IMR-90 (cell line): ENCODE results near the gene TMEM154. TPM values are rescaled to one million over a fixed set of nuclear protein-coding genes. Genes with fewer than 3 reads are reported as not detected.

Experiments used
- ATAC-seq: fragments of 200-7000 bp; cut with Tn5 transposase; 2 replicates; pipeline ENCODE4 v1.9.1; 2020; ENCODE audit warnings: low read depth, mild to moderate bottlenecking, moderate library complexity
- BruUV-seq: library from RNA; stranded (reverse); fragments of 400-500 nt; replicated peaks from 2 replicates; lab custom pipeline; 2021; lab: Mats Ljungman, UMichigan
- CTCF ChIA-PET: fragments of 300-600 bp; formaldehyde crosslinking; extraction: SDS; loops from one replicate; lab custom pipeline; 2021; ENCODE audit warnings: antibody characterized with exemption; lab: Yijun Ruan, JAX
- POLR2A ChIA-PET: fragments of 300-600 bp; sonication (Branson Sonifier 250); formaldehyde crosslinking; loops from one replicate; lab custom pipeline; 2022; ENCODE audit warnings: antibody characterized with exemption; ENCODE audit not compliant: unreplicated experiment; lab: Charles Lee
- DNase-seq: peaks from one replicate; pipeline ENCODE4 v3.0.0; 2013
- H2AFZ ChIP-seq: replicated peaks from 2 replicates; pipeline ENCODE3; 2013; ENCODE audit warnings: low read length, mild to moderate bottlenecking; ENCODE audit not compliant: poor library complexity
- H2AK5ac ChIP-seq: 2 replicates; pipeline ENCODE4 v1.6.1; 2013; ENCODE audit warnings: low read depth, low read length, inconsistent platforms
- H2AK9ac ChIP-seq: replicated peaks from 2 replicates; pipeline ENCODE3; 2013; ENCODE audit warnings: mild to moderate bottlenecking, low read depth, low read length, moderate library complexity; ENCODE audit not compliant: poor library complexity
- H2BK120ac ChIP-seq: 2 replicates; pipeline ENCODE4 v1.6.1; 2013; ENCODE audit warnings: low read depth, low read length, inconsistent platforms
- H2BK15ac ChIP-seq: 3 replicates; pipeline ENCODE4 v1.6.1; 2013; ENCODE audit warnings: low read depth, low read length, inconsistent platforms
- H2BK20ac ChIP-seq: 2 replicates; pipeline ENCODE4 v1.6.1; 2013; ENCODE audit warnings: low read depth, mild to moderate bottlenecking, inconsistent platforms, low read length, moderate library complexity
- H2BK5ac ChIP-seq: 2 replicates; pipeline ENCODE4 v1.6.1; 2013; ENCODE audit warnings: mild to moderate bottlenecking, low read depth, low read length, inconsistent platforms; ENCODE audit not compliant: poor library complexity, severe bottlenecking
- H3K14ac ChIP-seq: replicated peaks from 2 replicates; pipeline ENCODE4 v1.6.1; 2013; ENCODE audit warnings: low read depth, low read length, inconsistent platforms
- H3K18ac ChIP-seq: 2 replicates; pipeline ENCODE4 v1.6.1; 2013; ENCODE audit warnings: low read depth, low read length, control low read depth
- H3K23ac ChIP-seq: 2 replicates; pipeline ENCODE4 v1.6.1; 2013; ENCODE audit warnings: low read depth, low read length, inconsistent platforms
- H3K27ac ChIP-seq: 2 replicates; pipeline ENCODE4 v1.5.1; 2013; ENCODE audit warnings: mild to moderate bottlenecking, control low read depth, low read length; ENCODE audit not compliant: insufficient read depth
- H3K27me3 ChIP-seq: 2 replicates; pipeline ENCODE4 v1.6.1; 2013; ENCODE audit warnings: low read length; ENCODE audit not compliant: control insufficient read depth, insufficient read depth
- H3K36me3 ChIP-seq: 2 replicates; pipeline ENCODE4 v1.6.1; 2013; ENCODE audit warnings: low read length, mixed read lengths; ENCODE audit not compliant: control insufficient read depth, insufficient read depth
- H3K4ac ChIP-seq: 2 replicates; pipeline ENCODE4 v1.6.1; 2013; ENCODE audit warnings: low read depth, low read length, inconsistent platforms
- H3K4me1 ChIP-seq: 2 replicates; pipeline ENCODE4 v1.6.1; 2013; ENCODE audit warnings: low read length, mixed read lengths; ENCODE audit not compliant: control insufficient read depth, insufficient read depth
- H3K4me2 ChIP-seq: 2 replicates; pipeline ENCODE4 v1.6.1; 2013; ENCODE audit warnings: low read depth, mild to moderate bottlenecking, control low read depth, low read length, moderate library complexity
- H3K4me3 ChIP-seq: 2 replicates; pipeline ENCODE4 v1.5.1; 2013; ENCODE audit warnings: low read depth, mild to moderate bottlenecking, control low read depth, low read length, moderate library complexity; ENCODE audit not compliant: insufficient read depth
- H3K56ac ChIP-seq: 2 replicates; pipeline ENCODE4 v1.6.1; 2013; ENCODE audit warnings: low read length, inconsistent platforms; ENCODE audit not compliant: insufficient read depth; ENCODE audit errors: extremely low read depth
- H3K79me1 ChIP-seq, 2 experiments: 2 replicates each; pipeline ENCODE4 v1.6.1; 2013; ENCODE audit warnings: low read length in 2 of 2, inconsistent platforms in 1 of 2, low read depth in 1 of 2
- H3K9ac ChIP-seq: 2 replicates; pipeline ENCODE4 v1.6.1; 2013; ENCODE audit warnings: low read depth, low read length, control low read depth
- H3K9me1 ChIP-seq: 2 replicates; pipeline ENCODE4 v1.6.1; 2013; ENCODE audit warnings: low read length, inconsistent platforms; ENCODE audit not compliant: insufficient read depth
- H3K9me3 ChIP-seq: 2 replicates; pipeline ENCODE4 v1.6.1; 2013; ENCODE audit warnings: low read length; ENCODE audit not compliant: control insufficient read depth, insufficient read depth
- H4K20me1 ChIP-seq: 2 replicates; pipeline ENCODE4 v1.6.1; 2013; ENCODE audit warnings: low read length, inconsistent platforms; ENCODE audit not compliant: insufficient read depth
- H4K5ac ChIP-seq: 2 replicates; pipeline ENCODE4 v1.6.1; 2013; ENCODE audit warnings: mild to moderate bottlenecking, low read depth, low read length, control low read depth
- H4K8ac ChIP-seq, 2 experiments: 2 replicates each; pipeline ENCODE4 v1.6.1; 2013; ENCODE audit warnings: low read depth in 2 of 2, low read length in 2 of 2, control low read depth in 1 of 2, inconsistent platforms in 1 of 2
- H4K91ac ChIP-seq: 2 replicates; pipeline ENCODE4 v1.6.1; 2013; ENCODE audit warnings: low read depth, low read length, inconsistent platforms; ENCODE audit not compliant: insufficient read depth
- CEBPB ChIP-seq: IDR thresholded peaks from 2 replicates; pipeline ENCODE4 v1.6.1; 2012; ENCODE audit warnings: low read depth, low read length, improper control_type of control experiment
- CHD1 ChIP-seq: IDR thresholded peaks from 2 replicates; pipeline ENCODE4 v1.6.1; 2012; ENCODE audit warnings: low read depth, low read length, improper control_type of control experiment
- FOS ChIP-seq: fragments of 150-350 bp; IDR thresholded peaks from 2 replicates; pipeline ENCODE4 v1.6.1; 2016; ENCODE audit warnings: low read depth, low read length
- MAZ ChIP-seq: IDR thresholded peaks from 2 replicates; pipeline ENCODE4 v1.6.1; 2012; ENCODE audit warnings: low read depth, mild to moderate bottlenecking, low read length, improper control_type of control experiment, moderate library complexity, borderline replicate concordance
- NFE2L2 ChIP-seq: fragments of 150-350 bp; IDR thresholded peaks from 2 replicates; pipeline ENCODE4 v1.6.1; 2016; ENCODE audit warnings: low read depth, mild to moderate bottlenecking, low read length
- RAD21 ChIP-seq: IDR thresholded peaks from 2 replicates; pipeline ENCODE4 v1.6.1; 2012; ENCODE audit warnings: low read length, improper control_type of control experiment
- WGBS, 2 experiments: methylation state at CpG; one replicate each; pipeline versions ENCODE4 v1.1.5 to v1.1.7; 2013; ENCODE audit warnings: missing lambda C conversion rate in 2 of 2; ENCODE audit not compliant: insufficient read length in 1 of 2; ENCODE audit errors: extremely low coverage in 2 of 2; 5-methylcytosine and 5-hydroxymethylcytosine counted together
- dilution Hi-C: fragments of 300-500 bp; cut with HindIII; formaldehyde crosslinking; loops from one replicate; pipeline ENCODE4 v1.14.3; 2018; ENCODE audit warnings: low sequenced_read_pairs; ENCODE audit not compliant: unreplicated experiment
- in situ Hi-C: fragments of 300-500 bp; cut with MboI; formaldehyde crosslinking; loops from 3 replicates; pipeline ENCODE4 v1.14.3; 2019; ENCODE audit warnings: low sequenced_read_pairs, inconsistent platforms, mixed read lengths
- intact Hi-C: fragments of 100-400 bp; cut with micrococcal nuclease; formaldehyde crosslinking; loops from 2 replicates; pipeline ENCODE4 v1.10.0; 2022
- polyA plus RNA-seq, 3 experiments: library from polyadenylated mRNA; depleted of rRNA; stranded (reverse); fragments of >200 nt; gene quantifications; 2 replicates each; pipeline ENCODE4 v1.2.3, GENCODE V29; 2012; ENCODE audit warnings: low replicate concordance in 1 of 3
- total RNA-seq: library from RNA; depleted of rRNA; stranded (reverse); fragments of >200 nt; gene quantifications from 2 replicates; pipeline ENCODE4 v1.2.3, GENCODE V29; 2012
- TF ChIP-seq, protein P1 (sequence below): conservative IDR thresholded peaks from 2 replicates; pipeline ENCODE4 v1.5.1; 2012; ENCODE audit warnings: mild to moderate bottlenecking, low read depth, low read length, improper control_type of control experiment

TMEM154 gene
- total and polyA plus RNA-seq, 2 of the 4 experiments (the other 2 are of a cell fraction) = 0.12 to 0.18 TPM

DNA sequence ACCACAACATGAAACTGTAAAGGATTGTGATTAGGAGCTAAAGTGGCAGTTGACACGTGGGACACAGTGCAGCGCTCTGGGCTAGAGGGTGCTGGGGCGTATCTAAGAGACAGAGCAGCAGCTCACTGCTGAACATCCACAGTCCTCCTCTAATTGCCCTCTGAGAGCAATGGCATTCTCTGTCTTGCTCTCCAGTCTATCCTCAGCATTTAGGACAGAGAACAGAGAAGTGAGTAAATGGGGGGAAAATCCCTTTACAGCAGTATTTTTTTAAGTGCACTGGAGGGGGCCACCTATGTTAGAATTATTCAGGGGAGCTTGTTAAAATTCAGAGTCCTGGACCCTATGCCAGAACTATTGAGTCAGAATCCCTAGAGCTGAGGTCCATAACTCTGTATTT is 4.2 kb upstream of the TMEM154 start:
- intact Hi-C loops = no loop called here
- Histone ChIP-seq H3K4ac (no peak overlapping the region), H3K9me1 (no peaks in the 10 kb centered on the region), H2AK9ac (no peak overlapping the region), H2AFZ (no peak overlapping the region), H3K4me3 (no peak overlapping the region), H2BK20ac (no peak overlapping the region), H3K9ac (no peak overlapping the region), H3K56ac (no peak overlapping the region), H2BK5ac (no peak overlapping the region), H4K20me1 (no peaks in the 10 kb centered on the region), H3K4me1 (no peaks in the 10 kb centered on the region), H3K4me2 (no peak overlapping the region), H3K27me3 (peaks cover 17% of the 10 kb centered on the region), H3K27ac (no peak overlapping the region), H3K79me1 (no peaks in the 10 kb centered on the region), H3K18ac (no peak overlapping the region), H2BK120ac (no peak overlapping the region), H2AK5ac (no peak overlapping the region), H4K91ac (no peak overlapping the region), H3K14ac (no peak overlapping the region), H3K9me3 (no peaks in the 10 kb centered on the region), H4K8ac (no peak overlapping the region), H2BK15ac (no peak overlapping the region), H3K23ac (no peak overlapping the region), H4K5ac (no peak overlapping the region), H3K36me3 (no peaks in the 10 kb centered on the region)
- ChIA-PET POLR2A (no interaction called here), CTCF (interaction anchor here (0.6 kb wide), 2 partner anchors 33 to 1241 kb away, joined by 3 read pairs; no protein-coding TSS in a partner anchor)
- no CpG with 5 or more reads among the region's 3 CpGs for WGBS, 2 experiments
- no TSS peak for BruUV-seq
- DNase-seq (no peak), ATAC-seq (no peak)
- in situ Hi-C loops = no loop called here
- TF ChIP-seq, protein P1, sequence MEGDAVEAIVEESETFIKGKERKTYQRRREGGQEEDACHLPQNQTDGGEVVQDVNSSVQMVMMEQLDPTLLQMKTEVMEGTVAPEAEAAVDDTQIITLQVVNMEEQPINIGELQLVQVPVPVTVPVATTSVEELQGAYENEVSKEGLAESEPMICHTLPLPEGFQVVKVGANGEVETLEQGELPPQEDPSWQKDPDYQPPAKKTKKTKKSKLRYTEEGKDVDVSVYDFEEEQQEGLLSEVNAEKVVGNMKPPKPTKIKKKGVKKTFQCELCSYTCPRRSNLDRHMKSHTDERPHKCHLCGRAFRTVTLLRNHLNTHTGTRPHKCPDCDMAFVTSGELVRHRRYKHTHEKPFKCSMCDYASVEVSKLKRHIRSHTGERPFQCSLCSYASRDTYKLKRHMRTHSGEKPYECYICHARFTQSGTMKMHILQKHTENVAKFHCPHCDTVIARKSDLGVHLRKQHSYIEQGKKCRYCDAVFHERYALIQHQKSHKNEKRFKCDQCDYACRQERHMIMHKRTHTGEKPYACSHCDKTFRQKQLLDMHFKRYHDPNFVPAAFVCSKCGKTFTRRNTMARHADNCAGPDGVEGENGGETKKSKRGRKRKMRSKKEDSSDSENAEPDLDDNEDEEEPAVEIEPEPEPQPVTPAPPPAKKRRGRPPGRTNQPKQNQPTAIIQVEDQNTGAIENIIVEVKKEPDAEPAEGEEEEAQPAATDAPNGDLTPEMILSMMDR = no peak
- TF ChIP-seq RAD21 (no peak), CEBPB (no peak), CHD1 (no peak), NFE2L2 (no peak), MAZ (no peak), FOS (no peak)
- dilution Hi-C loops = no loop called here
